Duodenal mucosa (tissue), 2 donors: ENCODE measurements around the gene MLLT3.

Source experiments
- H3K27ac ChIP-seq: one replicate; pipeline ENCODE4 v1.7.0; 2013; ENCODE audit warnings: low read depth, low read length
- H3K27me3 ChIP-seq, 2 donors: one replicate each; pipeline ENCODE4 v1.7.0; 2013; ENCODE audit warnings: low read length in 2 of 2, control low read depth in 1 of 2; ENCODE audit not compliant: insufficient read depth in 2 of 2, control insufficient read depth in 1 of 2
- H3K36me3 ChIP-seq, 2 donors: one replicate each; pipeline ENCODE4 v1.7.0; 2013; ENCODE audit warnings: low read length in 2 of 2, control low read depth in 1 of 2; ENCODE audit not compliant: insufficient read depth in 2 of 2, control insufficient read depth in 1 of 2
- H3K4me1 ChIP-seq, 2 donors: one replicate each; pipeline ENCODE4 v1.7.0; 2013; ENCODE audit warnings: low read length in 2 of 2, control low read depth in 1 of 2; ENCODE audit not compliant: insufficient read depth in 2 of 2, control insufficient read depth in 1 of 2
- H3K4me3 ChIP-seq, 2 donors: one replicate each; pipeline ENCODE4 v1.7.0; 2013; ENCODE audit warnings: low read length in 2 of 2, low read depth in 1 of 2
- H3K9ac ChIP-seq, 2 donors: one replicate each; pipeline ENCODE4 v1.7.0; 2013; ENCODE audit warnings: low read length in 2 of 2, low read depth in 1 of 2
- H3K9me3 ChIP-seq, 2 donors: one replicate each; pipeline ENCODE4 v1.7.0; 2013; ENCODE audit warnings: low read length in 2 of 2, control low read depth in 1 of 2; ENCODE audit not compliant: control insufficient read depth in 1 of 2

Gene MLLT3

DNA sequence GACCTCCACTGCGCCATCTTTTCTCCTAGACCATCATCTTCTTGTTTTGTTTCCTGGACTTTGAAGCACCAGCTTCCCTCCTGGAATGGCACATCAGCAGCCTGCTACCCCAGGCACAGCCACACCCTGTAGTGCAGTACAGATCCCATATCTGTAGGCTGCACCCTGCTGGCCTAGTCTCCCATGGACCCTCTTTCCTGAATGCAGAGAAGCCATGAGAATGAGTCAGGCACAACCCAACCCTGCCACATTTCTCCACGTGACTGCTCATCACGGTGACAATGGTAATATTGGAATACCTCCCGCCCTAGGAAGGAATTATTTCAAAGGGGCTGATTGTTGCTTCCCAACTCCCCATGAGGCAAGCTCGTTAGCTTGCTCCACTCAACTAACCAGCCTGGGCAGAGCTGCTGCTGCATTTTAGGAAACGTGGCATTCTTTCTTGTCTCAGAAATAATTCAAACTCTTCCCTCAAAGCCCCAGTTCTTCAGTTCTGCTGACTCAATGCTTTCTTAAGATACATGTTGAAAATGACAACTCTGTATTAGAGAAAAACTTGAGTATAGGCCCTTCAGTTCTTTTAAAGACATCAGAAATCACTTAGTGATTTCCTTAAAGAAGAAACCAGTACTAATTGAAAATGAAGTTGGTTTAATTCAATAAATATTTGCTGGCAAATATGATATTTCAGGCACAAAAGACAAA is 328.1 kb downstream of the MLLT3 start:
- Histone ChIP-seq H3K9ac (no peak overlapping the region), H3K27ac (no peak overlapping the region), H3K9me3 (no peaks in the 10 kb centered on the region), H3K27me3 (no peaks in the 10 kb centered on the region), H3K4me3 (no peak overlapping the region), H3K36me3 (no peaks in the 10 kb centered on the region), H3K4me1 (no peaks in the 10 kb centered on the region)

DNA sequence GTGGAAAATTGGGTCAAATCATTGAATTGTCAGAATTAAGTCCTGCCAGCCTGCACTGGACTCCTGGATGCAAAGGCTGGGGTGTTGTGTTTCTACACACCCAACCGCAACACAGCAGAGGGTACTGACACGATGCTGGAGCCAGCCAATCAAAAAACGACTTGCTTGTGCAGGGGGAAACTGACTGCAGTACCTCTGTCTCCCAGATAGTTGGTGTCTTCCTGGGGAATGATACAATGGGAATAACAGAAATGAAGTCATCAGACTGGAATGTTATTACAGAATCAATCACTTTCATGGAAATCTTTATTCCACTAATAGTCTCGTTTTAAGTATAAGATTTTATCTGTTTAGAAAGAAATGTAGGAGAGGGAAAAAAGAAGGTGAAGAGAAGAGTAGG is 330.3 kb downstream of the MLLT3 start:
- Histone ChIP-seq H3K9me3 (peaks cover 0 to 3% of the 10 kb centered on the region in 2 donors), H3K36me3 (no peaks in the 10 kb centered on the region), H3K27me3 (no peaks in the 10 kb centered on the region), H3K27ac (no peak overlapping the region), H3K4me3 (no peak overlapping the region), H3K4me1 (no peaks in the 10 kb centered on the region), H3K9ac (no peak overlapping the region)
